GM13977 (cell line): ENCODE results near the gene DUSP8.

Source experiments
- DNase-seq: peaks from one replicate; pipeline ENCODE4 v3.0.0; 2012; ENCODE audit warnings: low spot score
- CTCF ChIP-seq: IDR thresholded peaks from 2 replicates; pipeline ENCODE4 v1.5.1; 2012; ENCODE audit warnings: mild to moderate bottlenecking, control low read depth; ENCODE audit not compliant: insufficient read depth; ENCODE audit errors: extremely low read depth, missing control alignments
- in situ Hi-C: fragments of 300-500 bp; cut with MboI; formaldehyde crosslinking; loops from one replicate; pipeline ENCODE4 v1.12.0; 2022; ENCODE audit warnings: low sequenced_read_pairs, low pct_unique_long_range_greater_than_20kb, mixed read lengths, inconsistent platforms; ENCODE audit not compliant: unreplicated experiment

Gene DUSP8

GRCh38 chr11:1566381-1567051, 5.6 kb downstream of the DUSP8 start:
- peak; percentile 7 for TF ChIP-seq CTCF
- in situ Hi-C loops: no loop called here
- no peak for DNase-seq

DNA sequence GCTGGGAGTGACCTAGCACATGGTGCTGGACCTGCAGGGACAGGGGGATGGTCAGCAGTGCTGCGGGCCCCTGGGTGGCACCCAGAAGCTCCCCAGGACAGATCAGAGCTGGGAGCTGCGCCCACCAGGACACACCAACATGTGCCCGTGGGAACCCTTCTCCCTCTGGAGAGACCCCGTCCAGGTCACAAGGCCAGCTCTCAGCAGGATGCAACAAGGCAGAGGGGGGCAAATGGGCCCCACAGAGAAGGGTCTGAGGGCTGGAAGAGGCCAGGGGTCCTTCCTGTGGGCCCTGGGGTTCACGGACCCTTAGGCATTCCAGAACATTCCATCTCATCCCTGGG, 6.2 kb downstream of the DUSP8 start:
- in situ Hi-C loops: no loop called here
- no peak for TF ChIP-seq CTCF
- no peak for DNase-seq

GRCh38 chr11:1565173-1565903, 6.7 kb downstream of the DUSP8 start:
- TF ChIP-seq CTCF: no peak
- in situ Hi-C loops: no loop called here
- DNase-seq: no peak

DNA sequence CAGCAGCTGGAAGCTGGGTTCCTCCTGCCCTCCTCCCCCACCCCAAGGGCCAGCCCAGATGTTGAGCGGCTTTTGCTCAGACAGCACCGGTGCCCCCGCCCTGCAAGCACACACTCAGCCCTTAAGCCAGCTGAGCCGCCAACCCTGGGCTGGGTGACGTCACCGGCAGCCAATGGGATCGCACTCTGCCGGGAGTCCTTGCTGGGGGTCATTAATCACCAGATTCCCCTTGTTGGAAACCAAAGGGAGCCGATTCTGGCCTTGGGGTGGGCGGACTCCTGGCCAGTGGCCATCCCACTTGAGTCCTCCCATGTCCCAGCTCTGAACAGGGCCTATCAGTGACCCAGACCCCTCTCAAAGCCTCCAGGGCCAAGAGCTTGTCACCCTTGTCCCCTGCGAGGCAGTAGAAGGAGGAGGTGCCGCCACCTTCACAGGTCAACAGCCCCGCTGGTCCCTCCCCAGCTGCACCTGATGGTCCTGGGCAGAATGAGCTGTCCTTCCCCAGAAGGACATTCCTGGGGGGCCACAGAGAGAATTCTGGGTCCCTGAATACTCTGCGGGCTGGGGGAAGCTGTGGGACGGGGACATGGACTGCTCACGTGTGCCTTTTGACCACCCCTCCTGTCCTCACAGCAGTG, 7.4 kb downstream of the DUSP8 start:
- no peak for TF ChIP-seq CTCF
- in situ Hi-C loops: no loop called here

GRCh38 chr11:1563697-1564534, 8.2 kb downstream of the DUSP8 start:
- no peak for TF ChIP-seq CTCF
- in situ Hi-C loops: no loop called here
- DNase-seq: no peak

More for the DNA sequence above, 7.4 kb downstream of the DUSP8 start:
- no peak for DNase-seq

DNA sequence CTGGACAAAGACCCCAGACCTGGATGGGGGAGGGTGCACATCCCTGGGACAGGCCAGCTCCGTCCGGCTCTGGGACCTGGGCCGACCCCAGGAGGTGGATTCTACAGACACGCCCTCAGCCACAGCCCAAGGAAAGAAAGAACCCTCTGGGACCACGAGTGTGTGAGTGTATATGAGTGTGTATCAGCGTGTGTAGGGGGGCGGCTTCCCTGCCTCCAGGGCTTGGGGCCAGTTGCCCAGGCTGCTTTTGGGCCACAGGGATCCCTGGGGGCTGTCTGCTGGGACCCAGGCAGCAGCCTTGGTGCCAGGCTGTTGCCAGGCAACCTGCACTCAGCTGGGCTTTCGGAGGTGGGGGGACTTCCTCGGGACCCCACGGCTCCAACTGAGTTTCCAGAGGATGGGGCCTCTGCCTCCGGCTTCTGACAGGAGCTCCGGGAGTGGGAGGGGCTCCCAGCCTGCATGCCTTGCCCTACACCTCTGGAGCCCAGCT, 8.9 kb downstream of the DUSP8 start:
- no peak for TF ChIP-seq CTCF
- in situ Hi-C loops: no loop called here

More for the DNA sequence above, 8.9 kb downstream of the DUSP8 start:
- DNase-seq: no peak
